Gastrocnemius medialis (tissue), 4 donors: ENCODE data around the gene HS3ST4. TPM values are rescaled to one million over a fixed set of nuclear protein-coding genes. Genes with fewer than 3 reads are reported as not detected.

Experiments
- ATAC-seq, 2 donors: fragments of 150-250 bp; one replicate each; pipeline ENCODE4 v1.9.1; 2016
- DNase-seq, 2 donors: peaks; one replicate each; pipeline ENCODE4 v3.0.0-alpha.2; 2019
- H3K27ac ChIP-seq, 4 donors: fragments of 200-600 bp; sonication (generic); 1 replicate in 1 of 4; 2 replicates in 3 of 4; pipeline ENCODE4 v1.5.1; 2016 to 2018; ENCODE audit warnings: mild to moderate bottlenecking in 2 of 4, moderate library complexity in 1 of 4
- H3K27me3 ChIP-seq, 3 donors: fragments of 200-600 bp; sonication (generic) in 2 of 3; 1 replicate in 1 of 3; 2 replicates in 2 of 3; pipeline versions ENCODE4 v1.5.1 to v1.6.0; 2016 to 2019; ENCODE audit warnings: mild to moderate bottlenecking in 1 of 3, moderate library complexity in 1 of 3
- H3K36me3 ChIP-seq, 2 donors: fragments of 200-600 bp; sonication (generic) in 1 of 2; one replicate each; pipeline ENCODE4 v1.5.1; 2017 to 2018
- H3K4me1 ChIP-seq, 2 donors: fragments of 200-600 bp; sonication (generic) in 1 of 2; one replicate each; pipeline ENCODE4 v1.5.1; 2016 to 2017; ENCODE audit warnings: mild to moderate bottlenecking in 2 of 2
- H3K4me3 ChIP-seq, 4 donors: fragments of 200-600 bp; sonication (generic) in 3 of 4; 1 replicate in 1 of 4; 2 replicates in 3 of 4; pipeline ENCODE4 v1.5.1; 2016 to 2019; ENCODE audit warnings: mild to moderate bottlenecking in 2 of 4
- H3K9me3 ChIP-seq, 3 donors: fragments of 200-600 bp; sonication (generic) in 2 of 3; 1 replicate in 1 of 3; 2 replicates in 2 of 3; pipeline ENCODE4 v1.5.1; 2016 to 2019
- CTCF ChIP-seq, 5 experiments: fragments of 450-650 bp in 3 of 5; fragments of 200-600 bp in 2 of 5; sonication (generic) in 2 of 5; IDR thresholded peaks in 4 of 5; conservative IDR thresholded peaks in 1 of 5; 1 replicate in 4 of 5; 2 replicates in 1 of 5; pipeline ENCODE4 v1.5.1; 2016 to 2019; ENCODE audit warnings: antibody characterized with exemption in 5 of 5, mild to moderate bottlenecking in 3 of 5, moderate library complexity in 3 of 5
- POLR2A ChIP-seq, 2 donors: fragments of 450-650 bp; IDR thresholded peaks; one replicate each; pipeline ENCODE4 v1.6.1; 2017; ENCODE audit warnings: antibody characterized with exemption in 2 of 2, mild to moderate bottlenecking in 2 of 2, moderate library complexity in 2 of 2
- in situ Hi-C, 4 donors: fragments of 200-750 bp; cut with MboI; loops; one replicate each; pipeline versions ENCODE4 v1.15.0 to v1.8.0; 2017; ENCODE audit warnings: low sequenced_read_pairs in 4 of 4
- intact Hi-C: fragments of 100-400 bp; cut with DNase I; formaldehyde crosslinking; loops from one replicate; pipeline ENCODE4 v1.15.1; 2023; ENCODE audit warnings: low total_unique reads
- total RNA-seq, 4 donors: library from RNA; depleted of rRNA; stranded (reverse); fragments of >200 nt; gene quantifications; one replicate each; pipeline versions ENCODE4 v1.1.0 to v1.2.3, GENCODE V29; 2016

HS3ST4 gene
- total RNA-seq, 4 donors from 2014 or later, result not detected

GRCh38 chr16:25709213-25709612 lies 17.5 kb downstream of the HS3ST4 start:
- TF ChIP-seq POLR2A (IDR thresholded peaks at IDR 0.05) (no peak), CTCF (IDR thresholded peaks at IDR 0.05 in 4 of 5, conservative IDR thresholded peaks at IDR 0.05 in 1 of 5) (no peak)
- no peak overlapping the region for H3K4me3 ChIP-seq
- H3K27ac ChIP-seq, result no peak overlapping the region
- ATAC-seq (no peak), DNase-seq (no peak)
- no peaks in the 10 kb centered on the region for H3K9me3 ChIP-seq
- no peaks in the 10 kb centered on the region for H3K4me1 ChIP-seq
- in situ Hi-C loops (no loop called here), intact Hi-C loops (no loop called here)
- no peaks in the 10 kb centered on the region for H3K27me3 ChIP-seq
- H3K36me3 ChIP-seq, result no peaks in the 10 kb centered on the region

DNA sequence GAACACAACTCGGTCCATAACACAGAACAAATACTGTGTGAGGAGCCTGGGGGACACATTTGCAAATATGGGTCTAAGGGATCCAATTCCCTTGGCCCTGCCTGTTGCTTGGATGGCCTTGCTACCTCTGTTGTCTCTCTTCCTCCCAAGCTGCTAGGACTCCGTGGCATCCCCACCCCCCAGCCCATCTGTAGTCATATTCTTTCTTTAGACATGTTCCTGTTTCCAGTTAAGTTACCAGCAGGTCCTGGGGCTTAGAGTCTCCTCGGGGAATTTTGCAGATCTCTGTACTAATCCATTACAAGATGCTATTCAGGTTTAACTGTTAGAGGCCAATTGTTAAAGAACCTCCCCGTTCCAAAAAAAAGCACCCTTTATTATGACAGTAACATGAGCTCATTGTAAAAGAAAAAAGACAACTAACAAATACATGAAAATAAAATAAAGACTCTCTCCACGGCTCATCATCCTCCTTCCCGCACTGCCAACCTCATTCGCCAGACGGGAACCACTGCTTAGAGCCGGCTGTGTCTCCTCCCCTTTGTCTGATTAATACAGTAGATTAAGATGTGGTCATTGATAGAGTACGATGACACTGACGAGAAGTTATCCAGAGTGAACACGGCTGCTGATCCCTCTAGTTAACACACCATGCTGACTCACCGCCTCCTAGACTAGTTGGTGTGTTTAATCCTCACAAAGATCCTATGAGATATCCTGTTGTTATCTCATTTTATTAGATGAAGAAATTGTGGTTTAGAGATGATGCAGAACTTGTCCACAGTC lies 22.2 kb downstream of the HS3ST4 start:
- in situ Hi-C loops, result no loop called here
- Histone ChIP-seq H3K27ac (no peak overlapping the region), H3K4me3 (no peak overlapping the region), H3K27me3 (no peaks in the 10 kb centered on the region), H3K36me3 (no peaks in the 10 kb centered on the region), H3K4me1 (no peaks in the 10 kb centered on the region), H3K9me3 (no peaks in the 10 kb centered on the region)
- TF ChIP-seq POLR2A (IDR thresholded peaks at IDR 0.05), result no peak
- no peak for DNase-seq
- ATAC-seq, result no peak
- intact Hi-C loops, result no loop called here

- H3K36me3 ChIP-seq, result no peaks in the 10 kb centered on the region
- no peak for DNase-seq
- no peak overlapping the region for H3K4me3 ChIP-seq
- intact Hi-C loops, result no loop called here
- H3K4me1 ChIP-seq, result no peaks in the 10 kb centered on the region
- H3K27ac ChIP-seq, result no peak overlapping the region
- TF ChIP-seq CTCF (IDR thresholded peaks at IDR 0.05 in 4 of 5, conservative IDR thresholded peaks at IDR 0.05 in 1 of 5) (no peak), POLR2A (IDR thresholded peaks at IDR 0.05) (no peak)
- in situ Hi-C loops, result no loop called here
- no peaks in the 10 kb centered on the region for H3K9me3 ChIP-seq
- no peak for ATAC-seq
- no peaks in the 10 kb centered on the region for H3K27me3 ChIP-seq
Measured at GRCh38 chr16:25716186-25716585, 24.4 kb downstream of the HS3ST4 start.

GRCh38 chr16:25721439-25721838 lies 29.7 kb downstream of the HS3ST4 start:
- Histone ChIP-seq H3K4me1 (no peaks in the 10 kb centered on the region), H3K27me3 (no peaks in the 10 kb centered on the region), H3K9me3 (no peaks in the 10 kb centered on the region), H3K27ac (no peak overlapping the region), H3K36me3 (no peaks in the 10 kb centered on the region), H3K4me3 (no peak overlapping the region)
- intact Hi-C loops, result no loop called here
- ATAC-seq (no peak), DNase-seq (no peak)
- TF ChIP-seq CTCF (IDR thresholded peaks at IDR 0.05 in 4 of 5, conservative IDR thresholded peaks at IDR 0.05 in 1 of 5), result no peak
- no peak for TF ChIP-seq POLR2A (IDR thresholded peaks at IDR 0.05)
- in situ Hi-C loops, result no loop called here

DNA sequence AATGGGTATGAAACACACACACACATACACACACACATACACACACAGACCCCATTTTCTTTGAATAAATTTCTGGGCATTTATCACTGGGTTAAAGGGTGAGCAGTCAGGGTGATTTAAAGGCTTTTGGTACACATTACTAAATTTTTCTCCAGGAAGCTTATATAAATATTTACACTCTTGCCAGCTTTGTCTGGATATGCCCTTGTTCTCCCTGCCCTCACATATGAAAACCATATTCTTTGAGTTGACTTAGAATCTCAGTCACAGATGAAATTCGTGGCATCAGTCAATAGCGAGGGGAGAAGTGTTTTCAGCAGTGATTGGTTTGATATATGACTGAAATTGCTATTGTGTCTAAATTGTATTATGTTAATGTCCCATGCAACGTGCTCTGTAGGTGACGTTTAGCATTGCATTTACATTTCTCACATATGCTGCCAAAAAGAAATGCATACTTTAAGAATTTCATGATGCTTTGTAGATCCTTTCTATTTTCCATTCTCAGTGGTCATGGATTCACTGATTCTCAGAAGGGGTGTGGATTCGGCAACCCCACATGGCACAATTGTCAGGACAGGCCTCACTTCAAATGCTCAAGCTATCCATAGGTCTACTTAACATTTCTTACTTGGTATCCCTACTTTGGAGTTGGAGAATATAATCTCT lies 34.8 kb downstream of the HS3ST4 start:
- H3K9me3 ChIP-seq, result no peaks in the 10 kb centered on the region
- H3K36me3 ChIP-seq, result no peaks in the 10 kb centered on the region
- no peak overlapping the region for H3K27ac ChIP-seq
- in situ Hi-C loops (no loop called here), intact Hi-C loops (no loop called here)
- no peaks in the 10 kb centered on the region for H3K27me3 ChIP-seq
- ATAC-seq, result no peak
- TF ChIP-seq POLR2A (IDR thresholded peaks at IDR 0.05) (no peak), CTCF (IDR thresholded peaks at IDR 0.05 in 4 of 5, conservative IDR thresholded peaks at IDR 0.05 in 1 of 5) (no peak)
- DNase-seq, result no peak
- no peaks in the 10 kb centered on the region for H3K4me1 ChIP-seq
- no peak overlapping the region for H3K4me3 ChIP-seq
